HG03039 (cell line): ENCODE measurements around the gene WIPF1.
A peak's percentile ranks its signal among the peaks of the same experiment; 100 is the strongest.

Source experiments
- ATAC-seq: cut with Tn5 transposase; IDR thresholded peaks from one replicate; pipeline ENCODE4 v1.9.1; 2021; ENCODE audit warnings: mild to moderate bottlenecking, moderate library complexity; ENCODE audit not compliant: unreplicated experiment

Gene WIPF1

GRCh38 chr2:174621323-174621722 is 23.7 kb upstream of the WIPF1 start:
- ATAC-seq: no peak

- no peak for ATAC-seq
Observed at GRCh38 chr2:174618179-174618578, 20.6 kb upstream of the WIPF1 start.

GRCh38 chr2:174617718-174618117 is 20.1 kb upstream of the WIPF1 start:
- ATAC-seq: no peak

- ATAC-seq: no peak
Observed at GRCh38 chr2:174617120-174617519, 19.5 kb upstream of the WIPF1 start.

- no peak for ATAC-seq
Observed at GRCh38 chr2:174615871-174616436, 18.4 kb upstream of the WIPF1 start.

GRCh38 chr2:174614261-174614660 is 16.7 kb upstream of the WIPF1 start:
- ATAC-seq: no peak

- ATAC-seq: no peak
Observed at GRCh38 chr2:174613531-174613930, 15.9 kb upstream of the WIPF1 start.

GRCh38 chr2:174612970-174613369 is 15.4 kb upstream of the WIPF1 start:
- no peak for ATAC-seq

GRCh38 chr2:174611854-174612253 is 14.2 kb upstream of the WIPF1 start:
- no peak for ATAC-seq

GRCh38 chr2:174611006-174611405 is 13.4 kb upstream of the WIPF1 start:
- no peak for ATAC-seq

- no peak for ATAC-seq
Observed at GRCh38 chr2:174610243-174610995, 12.8 kb upstream of the WIPF1 start.

- no peak for ATAC-seq
Observed at GRCh38 chr2:174609261-174609660, 11.7 kb upstream of the WIPF1 start.

GRCh38 chr2:174608866-174609214 is 11.2 kb upstream of the WIPF1 start:
- ATAC-seq: peak; percentile 32

GRCh38 chr2:174607989-174608865 is 10.6 kb upstream of the WIPF1 start:
- ATAC-seq: peak; percentile 66

- ATAC-seq: no peak
Observed at GRCh38 chr2:174607584-174607983, 10.0 kb upstream of the WIPF1 start.

- no peak for ATAC-seq
Observed at GRCh38 chr2:174606336-174606735, 8.7 kb upstream of the WIPF1 start.

GRCh38 chr2:174605687-174606086 is 8.1 kb upstream of the WIPF1 start:
- no peak for ATAC-seq

GRCh38 chr2:174603280-174603679 is 5.7 kb upstream of the WIPF1 start:
- ATAC-seq: no peak

- no peak for ATAC-seq
Observed at GRCh38 chr2:174602745-174603144, 5.1 kb upstream of the WIPF1 start.

GRCh38 chr2:174600349-174600748 is 2.7 kb upstream of the WIPF1 start:
- ATAC-seq: no peak

- no peak for ATAC-seq
Observed at GRCh38 chr2:174599310-174599921, 1.8 kb upstream of the WIPF1 start.

- ATAC-seq: no peak
Observed at GRCh38 chr2:174597009-174597344, 627 bp downstream of the WIPF1 start.
